Mucosa of rectum (tissue), 2 donors: ENCODE measurements around the gene GIMAP8.

Experiments used
- H3K27ac ChIP-seq, 2 donors: one replicate each; pipeline ENCODE4 v1.7.0; 2013; ENCODE audit warnings: inconsistent platforms in 2 of 2, low read depth in 2 of 2, low read length in 2 of 2
- H3K27me3 ChIP-seq, 2 donors: one replicate each; pipeline ENCODE4 v1.7.0; 2013; ENCODE audit warnings: low read length in 2 of 2; ENCODE audit not compliant: control insufficient read depth in 2 of 2, insufficient read depth in 2 of 2
- H3K36me3 ChIP-seq, 2 donors: one replicate each; pipeline ENCODE4 v1.7.0; 2013; ENCODE audit warnings: low read length in 2 of 2; ENCODE audit not compliant: control insufficient read depth in 2 of 2, insufficient read depth in 2 of 2
- H3K4me1 ChIP-seq, 2 donors: one replicate each; pipeline ENCODE4 v1.7.0; 2013; ENCODE audit warnings: low read length in 2 of 2, mild to moderate bottlenecking in 1 of 2; ENCODE audit not compliant: control insufficient read depth in 2 of 2, insufficient read depth in 2 of 2
- H3K4me3 ChIP-seq, 2 donors: one replicate each; pipeline ENCODE4 v1.7.0; 2013; ENCODE audit warnings: low read length in 2 of 2
- H3K9ac ChIP-seq, 2 donors: one replicate each; pipeline ENCODE4 v1.7.0; 2013; ENCODE audit warnings: low read length in 2 of 2, low read depth in 1 of 2, mild to moderate bottlenecking in 1 of 2
- H3K9me3 ChIP-seq, 2 donors: one replicate each; pipeline ENCODE4 v1.7.0; 2013; ENCODE audit warnings: low read length in 2 of 2; ENCODE audit not compliant: control insufficient read depth in 2 of 2
- donor health status: healthy.
- donor health status: Normal muscosa, but diverticular disease.

GIMAP8 gene

GRCh38 chr7:150463461-150463860, 13.0 kb downstream of the GIMAP8 start:
- Histone ChIP-seq H3K4me3 (no peak overlapping the region), H3K27ac (no peak overlapping the region)

DNA sequence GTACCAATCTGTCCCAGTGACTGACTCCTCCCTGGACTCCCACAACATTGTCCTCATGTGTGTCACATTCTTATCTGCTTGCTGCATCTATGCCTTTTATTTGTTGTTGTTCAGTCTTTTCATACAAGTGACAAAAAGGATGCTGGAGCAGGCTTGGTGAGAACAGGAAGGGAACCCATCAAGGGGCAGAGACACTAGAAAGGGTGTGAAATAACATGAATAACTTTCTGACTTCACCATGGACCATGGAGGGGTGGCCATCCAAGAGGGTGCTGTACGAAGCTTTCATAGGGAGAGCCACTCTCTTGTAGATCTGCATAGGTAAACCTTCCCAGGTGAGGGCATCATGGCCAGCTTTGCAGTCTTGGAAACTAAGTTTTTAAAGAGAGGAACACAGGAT, 14.5 kb downstream of the GIMAP8 start:
- H3K27me3 ChIP-seq = no peaks in the 10 kb centered on the region
- H3K4me1 ChIP-seq = no peaks in the 10 kb centered on the region
- no peak overlapping the region for H3K9ac ChIP-seq
- peaks cover 0 to 2% of the 10 kb centered on the region in 2 donors for H3K9me3 ChIP-seq
- H3K4me3 ChIP-seq = no peak overlapping the region
- H3K27ac ChIP-seq = no peak overlapping the region
- H3K36me3 ChIP-seq = no peaks in the 10 kb centered on the region

More at GRCh38 chr7:150463461-150463860, 13.0 kb downstream of the GIMAP8 start:
- Histone ChIP-seq H3K27me3 (no peaks in the 10 kb centered on the region), H3K4me1 (no peaks in the 10 kb centered on the region), H3K9ac (no peak overlapping the region), H3K36me3 (no peaks in the 10 kb centered on the region), H3K9me3 (peaks cover 0 to 2% of the 10 kb centered on the region in 2 donors)

GRCh38 chr7:150465414-150465813, 15.0 kb downstream of the GIMAP8 start:
- H3K27ac ChIP-seq = no peak overlapping the region
- H3K4me3 ChIP-seq = no peak overlapping the region
- no peaks in the 10 kb centered on the region for H3K27me3 ChIP-seq

DNA sequence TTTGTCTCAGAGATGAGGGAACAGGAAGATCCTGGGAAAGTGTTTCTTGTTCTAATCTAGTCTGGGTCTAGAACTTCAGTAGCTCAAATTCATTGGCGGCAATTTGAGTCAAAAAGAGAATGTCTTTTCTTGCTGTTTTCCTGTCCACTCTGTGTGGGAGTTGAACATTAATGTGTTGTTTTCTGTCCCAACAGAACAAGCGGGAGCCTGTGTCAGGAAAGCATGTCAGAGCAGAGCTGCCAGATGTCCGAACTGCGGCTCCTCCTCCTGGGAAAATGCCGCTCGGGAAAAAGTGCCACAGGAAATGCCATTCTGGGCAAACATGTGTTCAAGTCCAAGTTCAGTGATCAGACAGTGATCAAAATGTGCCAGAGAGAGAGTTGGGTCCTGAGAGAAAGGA, 16.0 kb downstream of the GIMAP8 start:
- Histone ChIP-seq H3K36me3 (no peaks in the 10 kb centered on the region), H3K27ac (no peak overlapping the region), H3K27me3 (no peaks in the 10 kb centered on the region), H3K4me1 (no peaks in the 10 kb centered on the region), H3K9me3 (peaks cover 0 to 2% of the 10 kb centered on the region in 2 donors), H3K9ac (no peak overlapping the region), H3K4me3 (no peak overlapping the region)

More at GRCh38 chr7:150465414-150465813, 15.0 kb downstream of the GIMAP8 start:
- Histone ChIP-seq H3K9me3 (peaks cover 0 to 2% of the 10 kb centered on the region in 2 donors), H3K36me3 (no peaks in the 10 kb centered on the region), H3K9ac (no peak overlapping the region), H3K4me1 (no peaks in the 10 kb centered on the region)

DNA sequence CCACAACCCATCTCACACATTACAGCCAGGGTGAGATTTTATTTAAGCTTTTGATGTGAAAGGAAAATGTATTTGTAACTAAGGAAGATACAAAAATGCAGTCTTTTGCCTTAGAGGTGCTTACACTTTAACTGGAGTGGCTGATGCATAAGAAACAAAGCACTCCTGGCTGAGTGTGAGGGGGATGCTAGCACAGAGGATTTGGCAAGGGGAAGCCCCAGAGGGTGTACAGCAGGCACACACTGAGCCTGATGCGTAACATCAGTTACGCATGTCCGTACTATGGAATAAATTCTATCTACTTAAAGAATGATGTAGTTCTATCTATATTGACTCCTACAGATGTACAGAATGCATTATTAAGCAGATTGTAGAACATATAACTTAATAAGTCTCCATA, 17.8 kb downstream of the GIMAP8 start:
- Histone ChIP-seq H3K27ac (no peak overlapping the region), H3K9me3 (no peaks in the 10 kb centered on the region), H3K36me3 (no peaks in the 10 kb centered on the region), H3K9ac (no peak overlapping the region), H3K27me3 (no peaks in the 10 kb centered on the region), H3K4me3 (no peak overlapping the region), H3K4me1 (no peaks in the 10 kb centered on the region)

- H3K9me3 ChIP-seq = no peaks in the 10 kb centered on the region
- no peaks in the 10 kb centered on the region for H3K36me3 ChIP-seq
- no peak overlapping the region for H3K4me3 ChIP-seq
- H3K4me1 ChIP-seq = no peaks in the 10 kb centered on the region
- H3K27me3 ChIP-seq = no peaks in the 10 kb centered on the region
- no peak overlapping the region for H3K9ac ChIP-seq
- H3K27ac ChIP-seq = no peak overlapping the region
These were observed 21.5 kb downstream of the GIMAP8 start for GRCh38 chr7:150471886-150472285.

DNA sequence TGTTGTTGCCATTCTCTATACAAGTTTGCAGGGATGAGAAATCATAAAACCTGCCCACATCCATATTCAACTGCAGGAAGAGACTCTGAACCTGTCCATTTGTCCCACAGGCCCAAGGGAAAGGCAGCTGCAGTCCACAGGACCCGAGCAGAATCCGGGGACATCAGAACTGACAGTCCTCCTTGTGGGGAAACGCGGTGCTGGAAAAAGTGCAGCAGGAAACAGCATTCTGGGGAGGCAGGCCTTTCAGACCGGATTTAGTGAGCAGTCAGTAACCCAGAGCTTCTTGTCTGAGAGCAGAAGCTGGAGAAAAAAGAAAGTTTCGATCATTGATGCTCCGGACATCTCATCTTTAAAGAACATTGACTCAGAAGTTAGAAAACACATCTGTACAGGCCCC, 23.5 kb downstream of the GIMAP8 start:
- H3K9me3 ChIP-seq = no peaks in the 10 kb centered on the region
- H3K9ac ChIP-seq = no peak overlapping the region
- no peak overlapping the region for H3K4me3 ChIP-seq
- no peaks in the 10 kb centered on the region for H3K4me1 ChIP-seq
- no peaks in the 10 kb centered on the region for H3K36me3 ChIP-seq
- H3K27me3 ChIP-seq = no peaks in the 10 kb centered on the region
- no peak overlapping the region for H3K27ac ChIP-seq

DNA sequence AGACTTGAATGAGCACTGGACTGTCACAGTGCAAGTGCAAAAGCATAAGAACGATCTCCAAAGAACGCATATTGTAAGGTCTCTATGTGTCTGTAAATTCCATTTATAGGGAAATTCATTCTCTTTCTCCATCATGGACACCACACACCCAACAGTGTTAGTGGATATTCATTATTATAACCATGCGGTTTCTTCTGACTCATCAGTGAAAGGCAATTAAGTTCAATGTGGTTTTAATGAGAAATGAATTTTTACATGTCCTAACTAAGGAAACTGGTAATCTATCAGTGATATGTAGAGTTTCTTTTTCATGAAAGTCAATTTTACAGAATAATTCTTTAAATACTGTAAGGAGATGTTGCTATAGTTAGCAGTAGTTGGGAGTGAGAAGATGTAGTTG, 25.9 kb downstream of the GIMAP8 start:
- H3K9me3 ChIP-seq = no peaks in the 10 kb centered on the region
- H3K9ac ChIP-seq = no peak overlapping the region
- H3K4me3 ChIP-seq = no peak overlapping the region
- no peak overlapping the region for H3K27ac ChIP-seq
- H3K4me1 ChIP-seq = no peaks in the 10 kb centered on the region
- no peaks in the 10 kb centered on the region for H3K27me3 ChIP-seq
- H3K36me3 ChIP-seq = no peaks in the 10 kb centered on the region

GRCh38 chr7:150476819-150477631, 26.6 kb downstream of the GIMAP8 start:
- no peaks in the 10 kb centered on the region for H3K36me3 ChIP-seq
- no peak overlapping the region for H3K4me3 ChIP-seq
- H3K9me3 ChIP-seq = no peaks in the 10 kb centered on the region
- H3K4me1 ChIP-seq = peaks cover under 1% of the 10 kb centered on the region in 2 donors
- H3K27ac ChIP-seq = no peak overlapping the region
- no peaks in the 10 kb centered on the region for H3K27me3 ChIP-seq
- H3K9ac ChIP-seq = no peak overlapping the region

DNA sequence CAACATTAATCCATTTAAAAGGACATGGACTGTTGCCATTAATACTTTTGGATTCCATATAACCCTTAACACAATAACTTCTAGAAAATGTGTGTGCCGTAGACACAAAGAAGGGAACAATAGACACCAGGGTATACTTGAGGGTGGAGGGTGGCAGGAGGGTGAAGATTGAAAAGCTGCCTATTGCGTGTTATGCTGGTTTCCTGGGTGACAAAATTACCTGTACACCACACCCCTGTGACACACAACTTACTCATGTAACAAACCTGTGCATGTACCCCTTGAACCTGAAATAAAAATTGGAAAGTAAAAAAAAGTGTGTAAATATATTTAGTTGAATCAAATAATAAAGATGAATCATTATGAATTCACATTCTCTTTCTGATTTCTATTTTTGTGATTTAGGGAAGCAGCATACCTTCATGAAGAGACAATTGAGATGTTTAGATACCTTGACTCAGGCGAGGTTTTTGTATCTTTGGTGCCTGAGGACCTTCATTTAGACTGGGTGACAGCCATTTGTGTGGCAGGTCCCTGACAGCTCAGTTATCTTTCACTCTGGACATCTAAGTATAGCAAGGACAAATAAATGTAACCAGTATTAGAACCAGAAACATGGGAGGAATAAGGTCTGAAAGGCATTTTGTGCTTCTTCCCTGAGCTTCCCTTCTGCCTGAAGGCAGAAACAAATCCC, 28.7 kb downstream of the GIMAP8 start:
- H3K9me3 ChIP-seq = no peaks in the 10 kb centered on the region
- H3K9ac ChIP-seq = no peak overlapping the region
- H3K27me3 ChIP-seq = no peaks in the 10 kb centered on the region
- no peaks in the 10 kb centered on the region for H3K36me3 ChIP-seq
- peak overlapping the region in 1 of 2 donors; percentile 10 for H3K27ac ChIP-seq
- H3K4me1 ChIP-seq = peaks cover 3 to 5% of the 10 kb centered on the region in 2 donors
- no peak overlapping the region for H3K4me3 ChIP-seq
